Fibroblast of skin of left quadriceps (primary cell): ENCODE results near the gene PTGR1.
"Not testable (repeated sequence)": the region's sequence is repeated elsewhere in the genome, so short reads cannot be mapped to it uniquely, and the experiment has no call there.

Experiments used
- DNase-seq, 2 experiments: peaks; one replicate each; pipeline ENCODE4 v3.0.0-alpha.2; 2013; ENCODE audit warnings: low read depth in 2 of 2

The PTGR1 gene

DNA sequence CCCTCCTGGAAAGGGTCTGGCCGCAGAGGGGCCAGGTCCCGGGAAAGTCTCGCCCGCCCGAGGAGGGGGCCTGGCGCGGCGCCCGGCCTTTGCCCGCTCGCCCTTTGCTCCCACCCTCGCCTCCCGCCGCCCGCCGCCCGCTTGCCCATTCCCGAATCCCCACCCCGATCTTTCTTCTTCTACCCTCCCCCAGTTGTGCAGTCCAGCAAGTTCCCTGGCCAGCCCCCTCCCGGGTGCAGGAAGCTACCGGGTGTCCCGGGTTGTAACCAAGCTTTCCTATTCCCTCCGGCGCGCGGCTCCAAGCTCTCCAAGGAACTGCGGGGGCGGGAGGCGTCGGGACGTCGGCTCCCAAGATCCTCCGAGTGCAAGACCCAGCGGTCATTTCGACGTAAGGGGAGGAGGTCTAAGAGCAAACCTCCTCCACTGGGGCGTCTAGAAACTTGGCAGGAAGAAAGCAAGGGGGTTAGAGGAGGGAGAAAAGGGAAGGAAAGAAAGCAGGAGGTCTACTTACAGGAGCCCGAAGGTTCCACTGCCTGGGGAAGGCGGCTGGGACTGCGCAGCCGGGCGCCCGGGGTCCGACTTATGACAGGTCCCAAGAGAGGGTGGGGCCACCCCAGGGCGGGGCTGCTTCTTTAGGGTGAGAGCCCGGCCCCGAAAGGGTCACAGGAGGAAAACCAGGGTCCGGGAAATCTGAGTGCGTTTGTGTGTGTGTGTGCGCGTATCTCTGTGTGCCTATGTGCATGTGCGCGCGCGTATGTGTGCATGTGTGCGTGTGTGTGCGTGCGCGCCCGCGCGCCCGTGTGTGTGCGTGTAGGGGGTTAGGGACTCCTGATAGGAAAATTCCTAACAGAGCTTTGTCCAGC, at the start of gene PTGR1:
Gene PTGR1, minus strand, starts transcription at position 556 of the 863 bp plus-strand sequence. CDS start 2,225 bp downstream, outside the sequence.
- peak; percentile 62 for DNase-seq

DNA sequence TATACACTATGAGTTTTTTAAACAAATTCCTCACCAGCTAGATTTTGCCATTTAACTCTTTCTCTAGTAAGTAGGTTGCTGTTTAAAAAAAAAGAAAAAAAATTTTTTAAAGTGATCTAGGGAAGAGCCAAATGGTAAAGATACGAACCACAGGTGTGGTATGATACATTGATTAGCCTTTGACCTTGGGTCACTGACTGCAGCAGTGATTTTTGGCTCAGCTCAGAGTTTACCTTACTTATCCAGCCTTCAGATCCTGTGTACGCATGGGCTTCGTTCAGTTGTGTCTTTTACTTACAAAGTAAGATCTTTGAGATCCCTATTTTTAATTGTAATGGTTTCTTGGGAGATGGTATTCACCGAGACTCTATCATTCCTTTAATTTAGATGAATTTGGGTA, 49.6 kb upstream of the PTGR1 start:
- DNase-seq: no peak

DNA sequence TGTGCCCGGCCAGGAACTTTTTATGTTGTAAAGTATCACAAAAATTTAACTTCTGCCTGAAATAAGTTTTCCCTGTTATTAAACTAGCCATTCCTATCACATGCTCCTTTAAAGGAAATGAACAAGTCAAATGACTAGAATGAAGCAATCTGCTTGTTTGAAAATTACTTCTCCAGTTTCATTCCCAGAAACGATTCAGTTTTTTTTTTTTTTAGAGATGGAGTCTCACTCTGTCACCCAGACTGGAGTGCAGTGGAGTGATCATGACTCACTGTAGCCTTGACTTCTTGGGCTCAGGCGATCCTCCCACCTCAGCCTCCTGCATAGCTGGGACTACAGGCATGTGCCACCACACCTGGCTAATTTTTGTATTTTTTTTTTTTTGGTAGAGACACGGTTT, 48.6 kb upstream of the PTGR1 start:
- DNase-seq: no peak

DNA sequence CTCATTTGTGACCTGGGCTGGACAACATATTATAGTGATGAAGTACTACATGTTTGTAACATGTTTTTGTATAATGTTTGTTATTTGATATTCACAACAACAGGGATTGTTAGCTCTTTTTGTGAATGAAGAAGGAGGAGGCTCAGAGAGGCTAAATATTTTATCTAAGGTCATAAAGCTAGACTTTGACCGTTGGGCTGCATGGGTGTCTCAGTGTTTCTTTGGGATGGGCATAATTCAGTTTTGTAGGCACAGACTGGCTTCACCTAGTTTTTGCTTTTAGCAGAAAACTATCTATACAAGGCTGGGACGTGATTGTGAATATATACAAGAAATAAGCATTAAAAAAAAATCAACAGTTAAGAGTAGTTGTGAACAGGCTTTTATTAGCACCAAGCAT, 47.0 kb upstream of the PTGR1 start:
- DNase-seq: no peak

DNA sequence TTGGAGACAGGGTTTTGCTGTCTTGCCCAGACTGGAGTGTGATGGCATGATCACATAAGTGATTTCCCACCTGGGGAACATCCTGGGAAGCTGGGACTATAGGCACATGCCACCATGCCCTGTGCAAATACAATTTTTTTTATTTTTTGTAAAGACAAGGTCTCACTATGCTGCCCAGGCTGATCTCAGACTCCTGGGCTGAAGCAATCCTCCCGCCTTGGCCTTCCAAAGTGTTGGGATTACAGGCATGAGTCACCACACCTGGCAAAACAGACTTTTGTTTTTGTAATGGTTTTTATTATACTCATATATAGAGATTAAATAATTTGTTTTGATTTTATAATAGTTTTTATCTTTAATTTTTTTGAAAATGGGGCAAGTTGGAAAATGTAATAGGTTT, 46.4 kb upstream of the PTGR1 start:
- no peak for DNase-seq

DNA sequence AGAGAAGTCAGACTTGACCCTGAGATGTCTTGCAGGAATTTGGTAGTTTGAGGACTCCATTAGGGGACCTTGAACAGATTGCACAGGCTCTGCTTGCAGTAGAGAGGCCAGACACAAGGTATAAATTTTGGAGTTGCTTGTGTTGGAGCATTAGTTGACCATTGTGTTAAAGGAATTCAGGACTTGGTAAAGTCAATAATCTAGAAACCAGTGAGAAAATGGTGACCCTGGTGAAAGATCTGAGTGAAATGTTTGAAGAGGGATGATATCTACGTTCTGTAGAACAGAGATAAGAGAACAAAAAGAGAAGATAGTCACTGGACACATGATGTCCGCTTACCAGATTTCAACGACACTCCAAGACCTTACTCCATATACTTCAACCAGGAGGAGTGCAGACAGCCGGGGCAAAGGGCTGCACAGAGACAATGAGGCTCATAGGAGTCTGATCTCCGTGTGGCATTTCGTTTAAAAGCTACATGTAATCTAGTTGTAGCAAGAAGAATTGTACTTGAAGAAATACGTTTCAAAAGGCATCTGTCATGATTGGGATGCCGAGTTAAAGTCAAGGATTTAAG, 44.8 kb upstream of the PTGR1 start:
- DNase-seq: no peak

DNA sequence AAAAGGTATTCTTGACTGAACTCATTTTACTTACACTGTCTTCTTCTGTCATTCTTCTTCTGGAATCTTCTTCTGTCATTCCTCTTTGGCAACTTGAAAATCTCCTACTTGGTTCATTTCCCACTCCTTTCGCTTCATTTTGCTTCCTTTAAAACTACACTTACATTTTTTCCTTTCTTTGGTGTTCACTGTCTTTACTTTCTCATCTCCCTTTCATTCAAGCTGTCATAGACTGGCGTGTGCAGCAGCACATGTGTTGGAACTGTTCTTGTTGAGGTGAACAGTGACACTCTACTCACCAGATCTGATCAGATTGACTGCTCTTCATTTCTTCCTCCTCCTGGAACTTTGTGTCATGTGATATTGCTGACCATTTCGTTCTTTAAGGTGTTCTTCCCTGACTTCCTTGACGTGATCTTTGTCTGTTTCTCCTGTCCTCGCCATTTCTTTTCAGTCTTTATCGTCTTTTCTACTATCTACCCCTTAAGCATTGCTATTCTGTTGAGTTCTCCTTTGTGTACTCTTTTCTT, 38.0 kb upstream of the PTGR1 start:
- no peak for DNase-seq

DNA sequence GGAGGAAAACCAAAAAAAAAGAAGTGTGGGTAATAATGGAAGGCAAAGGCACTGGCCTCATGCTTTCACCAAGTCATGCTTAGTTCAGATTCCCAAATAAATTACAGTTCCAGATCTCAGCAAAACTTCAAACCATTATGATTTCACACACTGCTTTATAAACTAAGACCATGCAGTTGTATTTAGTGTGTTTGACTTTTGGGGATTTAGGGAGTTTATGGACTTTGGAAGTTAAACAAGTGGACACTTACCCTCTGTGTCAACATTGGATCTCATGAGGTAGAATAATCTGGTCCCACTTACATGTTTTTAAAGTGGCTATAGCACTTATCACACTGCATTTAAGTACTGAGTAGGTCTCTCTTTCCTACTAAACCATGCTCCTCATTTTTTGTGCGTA, 35.4 kb upstream of the PTGR1 start:
- no peak for DNase-seq

DNA sequence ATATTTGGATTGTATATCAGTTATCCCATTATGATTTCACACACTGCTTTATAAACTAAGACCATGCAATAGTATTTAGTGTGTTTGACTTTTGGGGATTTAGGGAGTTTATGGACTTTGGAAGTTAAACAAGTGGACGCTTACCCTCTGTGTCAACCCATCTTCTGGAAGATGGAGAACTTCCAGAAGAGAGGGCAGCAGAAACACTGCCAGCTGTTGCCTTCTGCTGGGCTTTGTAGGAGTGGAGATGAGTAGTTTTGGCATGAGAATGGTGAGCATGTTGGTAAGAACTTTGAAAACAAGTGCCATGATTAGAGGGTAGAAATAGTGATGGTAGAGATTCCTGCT, 33.9 kb upstream of the PTGR1 start:
- DNase-seq: no peak

DNA sequence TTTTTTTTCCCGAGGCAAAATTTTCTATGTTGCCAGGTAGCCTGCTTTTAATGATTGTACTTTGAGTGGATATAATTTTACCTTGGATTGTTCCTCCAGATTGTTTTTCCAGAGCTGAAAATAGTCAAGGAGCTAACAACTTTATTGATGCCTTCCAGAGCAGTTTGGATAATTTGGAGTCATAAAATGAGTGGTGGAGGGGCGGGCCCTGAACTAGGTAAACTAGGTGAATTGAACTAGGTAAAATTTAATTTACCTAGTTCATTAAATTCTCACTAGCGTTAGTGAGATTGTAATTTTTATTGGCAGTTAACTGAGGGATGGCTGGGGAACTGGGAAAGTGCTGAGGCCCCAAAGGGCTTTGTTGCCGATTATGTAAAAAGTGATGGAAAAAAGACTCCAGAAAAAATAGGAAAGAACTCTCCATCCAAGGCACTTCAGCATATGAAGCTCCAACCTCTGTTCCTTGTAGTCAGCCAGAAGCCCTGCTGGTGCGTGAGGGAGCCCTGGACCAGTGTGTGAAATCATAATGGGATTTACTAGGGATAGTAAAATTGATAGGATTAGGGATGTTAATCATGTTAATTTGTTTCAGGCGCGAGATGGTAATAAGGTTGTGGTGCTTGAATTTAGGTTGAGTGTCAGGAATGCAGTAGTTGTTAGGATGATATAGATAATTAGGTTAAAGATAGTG, 33.4 kb upstream of the PTGR1 start:
- no peak for DNase-seq

DNA sequence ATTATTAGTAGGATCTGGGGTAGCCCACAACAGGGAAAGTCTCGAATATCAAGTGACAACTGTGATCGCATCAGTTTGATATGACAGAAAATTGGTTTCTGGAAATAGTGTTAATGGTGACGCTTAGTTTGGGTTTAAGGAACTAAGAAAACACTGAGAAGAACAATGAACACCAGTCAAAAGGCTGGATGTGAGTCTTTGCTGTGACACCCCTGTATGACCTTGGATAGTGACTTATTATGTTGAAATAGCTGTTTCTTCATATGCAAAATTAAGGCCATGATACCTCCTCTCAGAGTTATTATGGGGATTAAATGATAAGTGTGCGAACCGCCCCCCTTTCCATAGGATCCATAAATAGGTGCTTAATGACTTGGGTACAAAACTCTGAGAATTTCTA, 32.6 kb upstream of the PTGR1 start:
- no peak for DNase-seq

DNA sequence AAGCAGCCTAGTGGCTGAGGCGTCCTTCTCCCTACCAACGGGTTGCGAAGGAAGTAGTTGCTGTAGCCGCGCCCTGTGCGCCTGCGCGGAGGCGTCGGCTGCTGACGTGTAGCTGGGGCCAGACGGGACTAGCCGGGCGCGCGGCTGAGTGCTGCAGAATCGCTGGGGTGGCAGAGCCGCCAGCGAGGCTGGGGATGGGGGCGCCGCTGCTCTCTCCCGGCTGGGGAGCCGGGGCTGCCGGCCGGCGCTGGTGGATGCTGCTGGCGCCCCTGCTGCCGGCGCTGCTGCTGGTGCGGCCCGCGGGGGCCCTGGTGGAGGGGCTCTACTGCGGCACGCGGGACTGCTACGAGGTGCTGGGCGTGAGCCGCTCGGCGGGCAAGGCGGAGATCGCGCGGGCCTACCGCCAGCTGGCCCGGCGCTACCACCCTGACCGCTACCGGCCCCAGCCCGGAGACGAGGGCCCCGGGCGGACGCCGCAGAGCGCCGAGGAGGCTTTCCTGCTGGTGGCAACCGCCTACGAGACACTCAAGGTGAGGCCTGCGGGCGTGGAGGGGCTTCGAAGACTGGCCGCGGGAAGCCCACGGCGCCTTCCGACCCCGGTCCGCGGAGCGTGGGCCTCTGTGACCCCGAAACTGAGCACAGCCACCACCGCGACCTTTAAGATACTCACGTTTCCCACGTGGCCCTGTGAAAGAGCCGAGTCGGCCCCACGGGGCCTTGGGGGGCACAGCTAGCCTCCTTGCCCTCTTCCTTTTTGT, 31.9 kb upstream of the PTGR1 start, which contains the start of gene DNAJC25:
Gene DNAJC25, plus strand, starts transcription at position 121 of the 758 bp plus-strand sequence. Its CDS starts 74 bp downstream, at position 195.
- DNase-seq: peak; percentile 96 to 97

DNA sequence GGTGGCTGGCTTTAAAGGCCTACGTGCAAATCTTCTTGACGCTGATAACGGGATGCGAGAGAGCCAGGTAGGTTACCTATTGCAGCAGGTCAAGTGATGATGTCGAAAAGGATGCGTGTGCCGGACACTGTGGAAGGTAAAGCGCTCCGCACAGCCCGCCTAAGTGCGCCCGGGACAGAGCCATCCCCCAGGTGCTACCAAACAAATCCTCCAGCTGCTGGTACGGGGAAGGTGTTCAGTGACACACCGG, 31.4 kb upstream of the PTGR1 start:
- no peak for DNase-seq

DNA sequence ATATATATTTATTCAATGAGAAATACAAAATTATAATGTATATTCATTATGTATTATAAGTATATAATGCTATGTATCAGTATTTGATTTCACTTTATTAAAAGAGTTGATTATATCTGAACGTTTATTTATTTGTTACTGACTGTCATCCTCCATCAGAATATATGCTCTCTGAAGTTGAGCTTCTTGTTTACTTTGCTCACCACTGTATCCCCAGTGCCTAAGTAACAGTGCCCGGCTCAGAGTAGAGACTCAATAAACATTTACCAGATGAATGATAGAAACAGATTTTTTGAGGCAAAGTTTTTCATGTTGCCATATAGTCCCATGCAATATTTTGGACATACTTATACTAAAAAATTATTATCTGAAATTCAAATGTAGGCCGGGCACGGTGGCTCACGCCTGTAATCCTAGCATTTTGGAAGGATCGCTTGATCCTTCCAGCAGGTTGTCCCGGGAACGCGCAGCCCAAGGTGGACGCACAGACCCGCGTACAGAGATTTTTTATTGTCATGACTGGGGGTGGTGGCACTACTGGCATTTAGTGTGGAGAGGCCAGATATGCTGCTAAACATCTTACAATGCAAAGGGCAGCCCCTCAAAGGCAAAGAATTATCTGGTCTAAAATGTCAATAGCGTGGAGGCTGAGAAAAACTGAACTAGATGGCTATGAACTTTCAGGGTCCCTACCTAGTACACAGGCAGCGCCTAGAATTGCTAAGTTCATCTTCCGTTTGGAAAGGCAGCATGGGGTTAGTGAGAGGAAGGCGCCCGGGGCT, 30.9 kb upstream of the PTGR1 start:
- DNase-seq: no peak

DNA sequence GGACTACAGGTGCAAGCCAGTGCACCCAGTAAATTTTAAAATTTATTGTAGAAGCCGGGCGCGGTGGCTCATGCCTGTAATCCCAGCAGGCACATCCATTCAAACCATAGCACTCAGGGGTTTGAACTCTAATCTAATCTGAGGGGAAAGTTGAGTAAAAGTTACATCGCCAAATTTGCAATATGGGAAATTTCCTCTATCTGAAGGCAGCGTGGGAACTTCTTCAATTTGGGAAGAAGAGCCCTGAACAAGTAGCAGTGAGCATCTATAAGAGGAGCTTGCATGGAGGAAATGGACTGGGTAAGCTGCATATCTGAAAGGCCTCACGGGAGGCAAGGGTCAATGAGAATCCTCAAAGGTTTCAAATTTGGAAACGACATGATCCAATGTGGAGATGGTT, 29.0 kb upstream of the PTGR1 start:
- no peak for DNase-seq

DNA sequence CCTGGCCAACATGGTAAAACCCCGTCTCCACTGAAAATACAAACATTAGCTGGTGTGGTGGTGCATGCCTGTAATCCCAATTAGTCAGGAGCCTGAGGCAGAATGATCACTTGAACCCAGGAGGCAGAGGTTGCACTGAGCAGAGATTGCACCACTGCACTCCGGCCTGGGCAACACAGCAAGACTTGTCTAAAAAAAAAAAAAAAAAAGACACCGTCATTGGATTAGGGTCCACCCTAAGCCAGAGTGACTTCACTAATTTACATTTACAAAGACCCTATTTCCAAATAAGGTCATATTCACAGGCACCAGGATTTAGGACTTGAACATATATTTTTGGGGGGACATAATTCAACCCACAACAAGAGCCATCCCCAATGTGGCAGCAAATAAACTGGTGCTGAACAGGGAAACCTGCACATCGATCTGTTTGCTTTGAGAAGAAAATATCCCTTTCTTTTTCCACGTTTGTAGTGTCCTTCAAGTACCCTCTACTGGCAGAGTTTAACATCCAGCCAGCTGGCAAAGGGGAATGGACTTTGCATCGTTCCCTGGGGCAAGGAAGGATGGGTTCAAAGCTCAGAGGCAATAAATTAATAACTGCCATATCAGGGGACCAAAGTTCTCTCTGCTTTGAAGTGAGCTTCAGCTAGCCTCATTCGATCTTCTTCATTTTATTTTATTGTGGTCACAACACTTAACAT, 28.0 kb upstream of the PTGR1 start:
- no peak for DNase-seq

DNA sequence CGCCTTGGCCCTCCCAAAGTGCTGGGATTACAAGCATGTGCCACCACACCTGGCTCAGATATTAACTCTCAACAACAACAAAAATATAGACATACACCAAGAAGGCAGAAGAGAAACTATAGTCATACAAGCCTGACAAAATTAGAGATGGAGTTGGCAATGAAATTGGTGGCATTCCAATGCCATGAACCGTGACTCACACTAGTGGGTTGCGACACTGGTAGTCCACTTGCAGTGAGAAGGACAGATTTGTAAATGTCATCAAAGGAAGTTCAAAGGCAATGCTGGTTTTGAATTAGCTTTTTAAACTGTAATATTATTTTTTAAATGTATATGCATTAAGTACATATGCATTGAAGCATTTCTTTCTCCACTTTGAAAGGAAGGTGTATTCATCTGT, 23.2 kb upstream of the PTGR1 start:
- no peak for DNase-seq

DNA sequence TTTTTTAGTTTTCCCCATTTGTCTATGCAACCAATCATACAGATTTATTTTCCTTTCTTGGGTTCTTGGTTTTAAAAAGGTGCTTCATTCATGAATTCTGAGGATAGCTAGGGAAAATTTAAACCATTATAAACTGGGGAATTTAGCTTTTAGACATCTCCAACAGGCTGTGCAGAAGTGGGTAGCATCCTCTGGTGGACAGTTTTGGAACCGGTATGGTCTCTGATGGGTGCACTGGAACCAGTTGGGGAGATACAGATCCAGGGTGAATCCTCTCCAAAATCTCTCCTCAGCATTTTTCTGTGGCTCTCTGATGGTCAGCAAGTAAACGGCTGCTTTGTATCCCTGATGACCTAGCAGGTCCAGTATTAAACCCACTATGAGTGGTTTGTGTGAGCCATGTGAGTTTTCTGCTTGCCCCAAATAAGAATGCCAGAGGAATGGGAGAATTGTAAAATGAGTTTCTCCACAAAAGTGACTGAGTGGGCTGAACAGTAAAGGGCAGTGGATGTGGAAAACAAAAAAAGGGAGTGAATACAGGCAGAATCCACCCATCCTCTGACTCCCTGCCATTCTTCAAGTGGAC, 22.5 kb upstream of the PTGR1 start:
- no peak for DNase-seq

DNA sequence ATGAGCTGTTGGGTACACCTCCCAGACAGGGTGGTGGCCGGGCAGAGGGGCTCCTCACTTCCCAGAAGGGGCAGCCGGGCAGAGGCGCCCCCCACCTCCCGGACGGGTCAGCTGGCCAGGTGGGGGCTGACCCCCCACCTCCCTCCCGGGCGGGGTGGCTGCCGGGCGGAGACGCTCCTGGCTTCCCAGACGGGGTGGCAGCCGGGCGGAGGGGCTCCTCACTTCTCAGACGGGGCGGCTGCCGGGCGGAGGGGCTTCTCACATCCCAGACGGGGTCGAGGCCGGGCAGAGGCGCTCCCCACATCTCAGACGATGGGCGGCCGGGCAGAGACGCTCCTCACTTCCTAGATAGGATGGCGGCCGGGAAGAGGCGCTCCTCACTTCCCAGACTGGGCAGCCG, 17.9 kb upstream of the PTGR1 start:
- not testable (repeated sequence) for DNase-seq

DNA sequence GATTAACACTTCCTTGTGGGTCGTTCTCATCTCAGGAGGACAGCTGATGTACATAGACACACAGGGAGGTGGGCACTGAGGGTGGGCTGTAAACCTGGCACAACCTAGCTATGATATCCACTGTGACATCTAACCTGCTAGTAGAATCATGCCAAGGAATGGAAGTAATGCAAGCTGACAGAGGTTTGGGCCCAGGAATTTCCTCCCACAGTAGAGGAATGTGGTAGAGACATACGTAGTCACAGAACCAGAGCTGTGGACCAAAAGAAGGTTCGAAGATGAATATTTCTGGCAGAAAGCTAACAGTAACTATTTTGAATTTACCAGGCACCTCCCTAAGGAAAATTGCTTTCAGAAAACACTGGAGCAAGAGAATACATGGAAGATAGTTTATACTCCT, 16.5 kb upstream of the PTGR1 start:
- DNase-seq: no peak
